Upper lobe of left lung (tissue), 4 donors: ENCODE results near the gene BTNL3.

ENCODE experiments used
- EP300 ChIP-seq, 4 donors: sonication (generic); formaldehyde crosslinking; IDR thresholded peaks; one replicate each; pipeline ENCODE4 v1.5.1; 2017; ENCODE audit warnings: antibody characterized with exemption in 4 of 4, control low read depth in 2 of 4
- POLR2A ChIP-seq, 4 donors: fragments of 450-650 bp; IDR thresholded peaks; one replicate each; pipeline ENCODE4 v1.5.1; 2016 to 2017; ENCODE audit warnings: antibody characterized with exemption in 4 of 4, mild to moderate bottlenecking in 2 of 4
- POLR2AphosphoS5 ChIP-seq, 2 donors: sonication (generic); formaldehyde crosslinking; IDR thresholded peaks; one replicate each; pipeline ENCODE4 v1.5.1; 2017; ENCODE audit warnings: antibody characterized with exemption in 2 of 2
- TF ChIP-seq, protein P1 (sequence below), 6 experiments: fragments of 450-650 bp in 4 of 6; fragments of 200-600 bp in 2 of 6; sonication (generic) in 2 of 6; IDR thresholded peaks; one replicate each; pipeline ENCODE4 v1.5.1; 2016 to 2019; ENCODE audit warnings: antibody characterized with exemption in 6 of 6

- no peak for TF ChIP-seq POLR2A (IDR thresholded peaks at IDR 0.05)
- TF ChIP-seq, protein P1, sequence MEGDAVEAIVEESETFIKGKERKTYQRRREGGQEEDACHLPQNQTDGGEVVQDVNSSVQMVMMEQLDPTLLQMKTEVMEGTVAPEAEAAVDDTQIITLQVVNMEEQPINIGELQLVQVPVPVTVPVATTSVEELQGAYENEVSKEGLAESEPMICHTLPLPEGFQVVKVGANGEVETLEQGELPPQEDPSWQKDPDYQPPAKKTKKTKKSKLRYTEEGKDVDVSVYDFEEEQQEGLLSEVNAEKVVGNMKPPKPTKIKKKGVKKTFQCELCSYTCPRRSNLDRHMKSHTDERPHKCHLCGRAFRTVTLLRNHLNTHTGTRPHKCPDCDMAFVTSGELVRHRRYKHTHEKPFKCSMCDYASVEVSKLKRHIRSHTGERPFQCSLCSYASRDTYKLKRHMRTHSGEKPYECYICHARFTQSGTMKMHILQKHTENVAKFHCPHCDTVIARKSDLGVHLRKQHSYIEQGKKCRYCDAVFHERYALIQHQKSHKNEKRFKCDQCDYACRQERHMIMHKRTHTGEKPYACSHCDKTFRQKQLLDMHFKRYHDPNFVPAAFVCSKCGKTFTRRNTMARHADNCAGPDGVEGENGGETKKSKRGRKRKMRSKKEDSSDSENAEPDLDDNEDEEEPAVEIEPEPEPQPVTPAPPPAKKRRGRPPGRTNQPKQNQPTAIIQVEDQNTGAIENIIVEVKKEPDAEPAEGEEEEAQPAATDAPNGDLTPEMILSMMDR (IDR thresholded peaks at IDR 0.05) = no peak
- no peak for TF ChIP-seq POLR2AphosphoS5 (IDR thresholded peaks at IDR 0.05)
- no peak for TF ChIP-seq EP300 (IDR thresholded peaks at IDR 0.05)
Measured at GRCh38 chr5:181047921-181048320, 59.3 kb downstream of the BTNL3 start.
